ENCODE data around the gene COQ2.

GRCh38 chr4:83250687-83251446, 33.7 kb downstream of the COQ2 start:
- TF ChIP-seq CTCF (conservative IDR thresholded peaks at IDR 0.05; ENCODE audit: low read depth, low read length): no peak
- no peak for TF ChIP-seq EZH2 (IDR thresholded peaks at IDR 0.05; ENCODE audit: borderline replicate concordance, low read depth, low read length, poor library complexity, severe bottlenecking)

Data from A673 (cell line).